IMR-90 (cell line): ENCODE results near the gene RAB8A.

Experiments used
- CTCF ChIP-seq: conservative IDR thresholded peaks from 2 replicates; pipeline ENCODE4 v1.5.1; 2012; ENCODE audit warnings: mild to moderate bottlenecking, low read depth, low read length, improper control_type of control experiment
- SMC3 ChIP-seq: fragments of 150-350 bp; IDR thresholded peaks from 2 replicates; pipeline ENCODE4 v1.6.1; 2016; ENCODE audit warnings: low read depth, mild to moderate bottlenecking, antibody characterized with exemption, low read length, moderate library complexity
- TF ChIP-seq, protein P1 (sequence below): fragments of 150-350 bp; IDR thresholded peaks from 2 replicates; pipeline ENCODE4 v1.6.1; 2016; ENCODE audit warnings: low read depth, mild to moderate bottlenecking, low read length, moderate library complexity, borderline replicate concordance

GRCh38 chr19:16098416-16098768 is 13.3 kb upstream of the RAB8A start:
- TF ChIP-seq, protein P1, sequence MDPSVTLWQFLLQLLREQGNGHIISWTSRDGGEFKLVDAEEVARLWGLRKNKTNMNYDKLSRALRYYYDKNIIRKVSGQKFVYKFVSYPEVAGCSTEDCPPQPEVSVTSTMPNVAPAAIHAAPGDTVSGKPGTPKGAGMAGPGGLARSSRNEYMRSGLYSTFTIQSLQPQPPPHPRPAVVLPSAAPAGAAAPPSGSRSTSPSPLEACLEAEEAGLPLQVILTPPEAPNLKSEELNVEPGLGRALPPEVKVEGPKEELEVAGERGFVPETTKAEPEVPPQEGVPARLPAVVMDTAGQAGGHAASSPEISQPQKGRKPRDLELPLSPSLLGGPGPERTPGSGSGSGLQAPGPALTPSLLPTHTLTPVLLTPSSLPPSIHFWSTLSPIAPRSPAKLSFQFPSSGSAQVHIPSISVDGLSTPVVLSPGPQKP, result no peak
- TF ChIP-seq CTCF (no peak), SMC3 (no peak)
